Cerebellar cortex (tissue), 1 donor: ENCODE measurements around the gene ASMT.
"Not testable (repeated sequence)": the region's sequence is repeated elsewhere in the genome, so short reads cannot be mapped to it uniquely, and the experiment has no call there.

Source experiments
- DNase-seq: peaks from one replicate; pipeline ENCODE4 v3.0.0-alpha.2; 2015; ENCODE audit warnings: low spot score

ASMT gene

GRCh38 chrX:1598021-1598875 lies 16.6 kb upstream of the ASMT start:
- DNase-seq: no peak

GRCh38 chrX:1598876-1599790 lies 15.7 kb upstream of the ASMT start:
- DNase-seq: no peak

- no peak for DNase-seq
Measured at GRCh38 chrX:1599791-1600405, 15.0 kb upstream of the ASMT start.

- no peak for DNase-seq
Measured at GRCh38 chrX:1600406-1601050, 14.3 kb upstream of the ASMT start.

GRCh38 chrX:1601051-1601767 lies 13.7 kb upstream of the ASMT start:
- DNase-seq: no peak

GRCh38 chrX:1601768-1602085 lies 13.1 kb upstream of the ASMT start:
- DNase-seq: no peak

- DNase-seq: no peak
Measured at GRCh38 chrX:1602299-1602698, 12.6 kb upstream of the ASMT start.

- DNase-seq: no peak
Measured at GRCh38 chrX:1606496-1606895, 8.4 kb upstream of the ASMT start.

GRCh38 chrX:1609311-1609710 lies 5.5 kb upstream of the ASMT start:
- DNase-seq: no peak

- no peak for DNase-seq
Measured at GRCh38 chrX:1609762-1610161, 5.1 kb upstream of the ASMT start.

GRCh38 chrX:1610166-1610565 lies 4.7 kb upstream of the ASMT start:
- DNase-seq: no peak

GRCh38 chrX:1610736-1611135 lies 4.1 kb upstream of the ASMT start:
- DNase-seq: no peak

GRCh38 chrX:1612641-1613286 lies 2.1 kb upstream of the ASMT start:
- DNase-seq: no peak

- DNase-seq: no peak
Measured at GRCh38 chrX:1618689-1619088, 3.8 kb downstream of the ASMT start.

- no peak for DNase-seq
Measured at GRCh38 chrX:1623691-1624090, 8.8 kb downstream of the ASMT start.

- DNase-seq: not testable (repeated sequence)
Measured at GRCh38 chrX:1624158-1624860, 9.4 kb downstream of the ASMT start.

GRCh38 chrX:1624861-1625215 lies 10.0 kb downstream of the ASMT start:
- not testable (repeated sequence) for DNase-seq

- DNase-seq: no peak
Measured at GRCh38 chrX:1629244-1629643, 14.4 kb downstream of the ASMT start.

GRCh38 chrX:1646009-1646408 lies 31.1 kb downstream of the ASMT start:
- DNase-seq: no peak

- DNase-seq: no peak
Measured at GRCh38 chrX:1649621-1650020, 34.8 kb downstream of the ASMT start.
